Activated B cell treated with CpG ODN at 0.5 μM for 24 hours (primary cell): ENCODE data around the gene TMEM25. TPM values are rescaled to one million over a fixed set of nuclear protein-coding genes. Genes with fewer than 3 reads are reported as not detected.

ENCODE experiments used
- ATAC-seq: fragments of 200-7000 bp; cut with Tn5 transposase; one replicate; pipeline ENCODE4 v1.10.0; 2021; ENCODE audit warnings: low read depth, mild to moderate bottlenecking, moderate library complexity
- CTCF ChIA-PET: fragments of 350-600 bp; sonication (Branson Sonifier 250); formaldehyde crosslinking; loops from one replicate; lab custom pipeline; 2021; ENCODE audit warnings: antibody characterized with exemption; lab: Charles Lee
- POLR2A ChIA-PET: fragments of 350-600 bp; sonication (Branson Sonifier 250); formaldehyde crosslinking; loops from one replicate; lab custom pipeline; 2021; ENCODE audit warnings: antibody characterized with exemption; lab: Charles Lee
- DNase-seq: peaks from one replicate; pipeline ENCODE4 v3.0.0; 2022
- H3K27ac Mint-ChIP-seq: one replicate; pipeline ENCODE4 v1.8.0; 2020; ENCODE audit warnings: mixed read lengths
- H3K27me3 Mint-ChIP-seq: one replicate; pipeline ENCODE4 v1.8.0; 2021; ENCODE audit warnings: mixed read lengths
- H3K36me3 Mint-ChIP-seq: one replicate; pipeline ENCODE4 v1.8.0; 2021; ENCODE audit warnings: low read depth, mixed read lengths
- H3K4me1 Mint-ChIP-seq: one replicate; pipeline ENCODE4 v1.8.0; 2021; ENCODE audit warnings: mixed read lengths
- H3K4me3 Mint-ChIP-seq: one replicate; pipeline ENCODE4 v1.8.0; 2020; ENCODE audit warnings: mild to moderate bottlenecking, mixed read lengths
- H3K9me3 Mint-ChIP-seq: one replicate; pipeline ENCODE4 v1.8.0; 2020; ENCODE audit warnings: mixed read lengths
- CTCF ChIP-seq: fragments of 200-600 bp; IDR thresholded peaks from one replicate; pipeline ENCODE4 v1.8.0; 2022; ENCODE audit warnings: antibody characterized with exemption, mild to moderate bottlenecking
- intact Hi-C: fragments of 100-400 bp; cut with micrococcal nuclease; formaldehyde crosslinking; loops from one replicate; pipeline ENCODE4 v1.15.1; 2024
- total RNA-seq: library from RNA; stranded (reverse); gene quantifications from 2 replicates; pipeline ENCODE4 v1.2.3, GENCODE V29; 2022

The TMEM25 gene
- total RNA-seq, 1 donor from 2014 or later: 12.5 TPM

GRCh38 chr11:118526688-118527087, 4.3 kb upstream of the TMEM25 start:
- H3K36me3 Mint-ChIP-seq: peaks cover 28% of the 10 kb centered on the region
- intact Hi-C loops: no loop called here
- ChIA-PET POLR2A (no interaction called here), CTCF (no interaction called here)
- no peak overlapping the region for H3K4me3 Mint-ChIP-seq
- ATAC-seq (no peak), DNase-seq (no peak)
- H3K9me3 Mint-ChIP-seq: no peaks in the 10 kb centered on the region
- TF ChIP-seq CTCF: no peak
- no peaks in the 10 kb centered on the region for H3K27me3 Mint-ChIP-seq
- peaks cover 21% of the 10 kb centered on the region for H3K4me1 Mint-ChIP-seq
- no peak overlapping the region for H3K27ac Mint-ChIP-seq

GRCh38 chr11:118527109-118527508, 3.9 kb upstream of the TMEM25 start, which contains the start of gene TTC36:
TSS of gene TTC36 (plus strand) at chr11:118527474. CDS start at chr11:118527495, 21 bp downstream.
- H3K27me3 Mint-ChIP-seq: no peaks in the 10 kb centered on the region
- peaks cover 24% of the 10 kb centered on the region for H3K36me3 Mint-ChIP-seq
- DNase-seq: no peak
- peaks cover 19% of the 10 kb centered on the region for H3K4me1 Mint-ChIP-seq
- H3K9me3 Mint-ChIP-seq: no peaks in the 10 kb centered on the region
- CTCF ChIA-PET: no interaction called here
- POLR2A ChIA-PET: no interaction called here
- H3K27ac Mint-ChIP-seq: no peak within 1 kb of the TSS
- intact Hi-C loops: no loop called here
- H3K4me3 Mint-ChIP-seq: no peak within 1 kb of the TSS
- TF ChIP-seq CTCF: no peak
- no peak for ATAC-seq

GRCh38 chr11:118528511-118528910, 2.5 kb upstream of the TMEM25 start:
- ChIA-PET POLR2A (no interaction called here), CTCF (no interaction called here)
- ATAC-seq (no peak), DNase-seq (no peak)
- Mint-ChIP-seq H3K9me3 (no peaks in the 10 kb centered on the region), H3K27ac (no peak overlapping the region), H3K4me3 (no peak overlapping the region), H3K4me1 (peaks cover 18% of the 10 kb centered on the region), H3K36me3 (peaks cover 15% of the 10 kb centered on the region), H3K27me3 (no peaks in the 10 kb centered on the region)
- intact Hi-C loops: no loop called here
- TF ChIP-seq CTCF: no peak

- DNase-seq: no peak
- peaks cover 7% of the 10 kb centered on the region for H3K36me3 Mint-ChIP-seq
- no peak for ATAC-seq
- no peak for TF ChIP-seq CTCF
- H3K4me3 Mint-ChIP-seq: peak overlapping the region; percentile 89
- H3K27ac Mint-ChIP-seq: peak overlapping the region; percentile 35
- H3K9me3 Mint-ChIP-seq: no peaks in the 10 kb centered on the region
- intact Hi-C loops: no loop called here
- H3K27me3 Mint-ChIP-seq: no peaks in the 10 kb centered on the region
- CTCF ChIA-PET: no interaction called here
- POLR2A ChIA-PET: no interaction called here
- peaks cover 18% of the 10 kb centered on the region for H3K4me1 Mint-ChIP-seq
Measured at GRCh38 chr11:118529584-118530175, 1.3 kb upstream of the TMEM25 start.

GRCh38 chr11:118530180-118530682, 761 bp upstream of the TMEM25 start:
- no peak for DNase-seq
- ATAC-seq: no peak
- peak overlapping the region; percentile 35 for H3K27ac Mint-ChIP-seq
- no peak for TF ChIP-seq CTCF
- intact Hi-C loops: no loop called here
- no peaks in the 10 kb centered on the region for H3K27me3 Mint-ChIP-seq
- POLR2A ChIA-PET: interaction anchor here (1.6 kb wide), 1 partner anchor 42 kb away, joined by 6 read pairs; the partner anchor contains the start of gene ARCN1
- CTCF ChIA-PET: no interaction called here
- no peaks in the 10 kb centered on the region for H3K9me3 Mint-ChIP-seq
- H3K4me3 Mint-ChIP-seq: peak overlapping the region; percentile 89
- H3K4me1 Mint-ChIP-seq: peaks cover 18% of the 10 kb centered on the region
- peaks cover 1% of the 10 kb centered on the region for H3K36me3 Mint-ChIP-seq
